RPMI8226 (cell line): ENCODE results near the gene FBXO31.
"Not testable (repeated sequence)": the region's sequence is repeated elsewhere in the genome, so short reads cannot be mapped to it uniquely, and the experiment has no call there.

Source experiments
- DNase-seq: peaks from one replicate; pipeline ENCODE4 v3.0.0-alpha.2; 2015

FBXO31 gene

DNA sequence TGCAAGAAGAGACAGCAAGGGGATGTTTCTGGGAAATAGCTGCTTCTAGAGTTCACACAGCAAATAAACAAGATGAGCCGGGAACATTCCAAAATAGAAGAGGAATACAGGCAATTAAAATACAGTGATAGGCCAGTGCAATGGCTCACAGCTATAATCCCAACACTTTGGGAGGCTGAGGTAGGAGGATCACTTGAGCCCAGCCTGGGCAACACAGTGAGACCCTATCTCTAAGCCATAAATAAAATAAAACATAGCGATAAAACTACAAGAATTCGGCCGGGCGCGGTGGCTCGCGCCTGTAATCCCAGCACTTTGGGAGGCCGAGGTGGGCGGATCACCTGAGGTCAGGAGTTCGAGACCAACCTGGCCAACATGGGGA lies 43.9 kb downstream of the FBXO31 start:
- not testable (repeated sequence) for DNase-seq

DNA sequence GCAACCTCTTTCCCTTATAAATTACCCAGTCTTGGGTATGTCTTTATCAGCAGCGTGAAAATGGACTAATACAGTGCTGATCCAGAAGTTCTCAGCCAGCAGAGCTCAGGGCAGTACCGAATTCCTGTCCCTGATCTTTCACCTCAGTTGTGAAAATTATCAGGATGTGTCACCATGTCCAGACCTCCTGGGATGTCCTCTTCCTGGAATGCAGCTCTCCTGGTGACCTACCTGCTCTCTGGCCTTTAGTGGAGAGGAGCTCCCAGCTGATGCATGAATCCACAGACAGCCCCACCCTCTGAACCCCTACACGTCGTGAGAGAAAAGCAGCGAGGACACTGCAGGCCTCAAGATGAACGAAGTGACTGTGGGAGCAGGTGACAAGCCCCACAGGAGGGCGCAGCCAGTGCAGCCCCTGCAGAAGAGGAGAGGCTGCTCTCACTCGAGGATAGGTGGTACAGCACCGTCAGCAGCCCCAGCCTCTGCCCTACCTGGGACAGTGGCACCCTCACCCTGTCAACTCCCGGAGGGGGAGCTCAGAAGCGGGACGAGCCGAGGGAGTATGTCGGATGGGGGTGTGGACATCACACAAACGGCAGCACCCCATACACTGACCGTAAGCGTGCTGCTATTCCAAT lies 44.4 kb downstream of the FBXO31 start:
- no peak for DNase-seq

DNA sequence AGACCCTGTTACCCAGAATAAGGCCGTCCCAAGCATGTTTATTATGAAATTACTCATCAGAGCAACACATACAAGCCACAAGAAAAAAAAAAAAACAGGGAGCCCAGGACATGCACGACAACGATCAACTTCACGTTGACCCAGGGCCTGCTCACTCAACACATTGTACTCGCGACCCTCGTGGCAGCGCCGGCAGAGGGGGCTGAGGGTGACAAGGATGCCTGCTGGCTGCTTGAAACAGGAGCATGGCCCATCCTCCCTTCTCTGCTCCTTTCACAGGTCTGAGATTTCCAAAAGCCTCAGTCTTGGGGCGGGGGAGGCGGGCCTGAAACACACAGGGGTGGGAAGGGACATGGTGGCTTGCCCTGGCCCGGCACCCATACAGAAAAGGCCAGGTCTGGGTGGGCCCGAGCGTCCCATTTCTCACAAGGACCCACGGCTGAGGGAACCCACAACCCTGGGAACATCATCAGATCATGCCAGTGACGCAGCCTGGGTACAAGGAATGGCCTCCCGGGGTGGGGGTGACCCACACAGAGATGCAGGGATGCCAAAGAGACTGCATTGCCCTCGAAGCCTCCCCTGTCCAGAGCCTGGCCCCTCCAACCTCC lies 45.3 kb downstream of the FBXO31 start:
- no peak for DNase-seq

DNA sequence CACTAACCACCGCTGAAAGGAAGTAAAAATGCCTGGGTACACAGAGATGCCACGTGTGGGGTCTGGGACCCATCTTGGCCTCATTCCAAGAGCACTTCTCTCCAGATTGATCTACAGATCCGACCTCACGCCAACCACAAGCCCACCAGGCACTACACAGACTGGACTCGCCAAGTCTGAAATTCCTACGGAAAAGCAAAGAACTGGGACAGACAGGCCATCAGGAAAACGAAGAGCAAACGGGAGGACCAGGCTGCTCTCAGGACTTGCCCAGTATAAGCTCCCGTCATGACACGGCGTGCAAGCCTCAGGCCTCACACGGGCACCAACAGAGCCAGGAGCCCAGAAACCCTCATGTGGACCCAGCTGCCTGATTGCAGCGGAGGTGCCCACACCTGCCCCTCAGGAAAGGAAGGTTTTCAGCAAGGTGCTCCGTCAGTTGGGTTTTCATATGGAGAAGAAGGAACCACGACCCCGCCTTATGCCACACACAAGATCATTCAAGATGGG lies 46.3 kb downstream of the FBXO31 start:
- DNase-seq, result no peak

DNA sequence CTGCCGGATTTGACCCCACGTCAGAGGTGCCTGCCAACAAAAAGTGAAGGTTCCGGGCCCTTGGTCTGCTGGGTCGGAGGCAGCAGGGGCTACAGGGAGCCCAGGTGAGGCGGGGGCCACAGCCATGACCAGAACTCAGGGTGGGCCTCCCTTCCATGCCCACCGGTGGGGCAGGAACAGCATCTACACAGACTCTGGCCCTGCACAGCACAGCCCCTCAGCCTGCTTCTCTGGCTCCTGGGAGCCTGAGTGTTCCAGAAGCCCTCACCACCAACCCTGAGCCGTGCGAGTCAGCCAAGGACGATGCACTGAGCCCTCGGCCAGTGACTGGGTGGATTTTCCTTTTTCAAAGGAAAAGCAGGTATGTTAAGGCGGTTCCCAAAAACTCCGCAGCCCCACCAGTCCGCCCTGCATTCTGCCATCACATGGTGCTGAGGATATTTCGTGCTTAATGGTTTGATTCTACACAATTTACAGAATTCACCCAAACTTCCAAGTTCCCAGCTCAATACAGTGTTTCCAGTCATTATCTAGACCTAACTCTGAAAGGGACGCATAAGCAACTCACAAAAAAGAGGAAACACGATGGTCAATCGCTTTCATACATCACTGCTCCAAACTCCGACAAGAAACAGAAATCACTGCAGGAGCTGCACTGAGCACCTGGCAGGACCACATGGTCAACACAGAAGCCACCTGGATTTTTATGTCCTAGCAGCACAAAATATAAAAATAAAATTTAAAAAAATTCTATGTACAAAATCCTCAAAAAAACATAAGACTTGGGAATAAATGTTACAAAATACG lies 46.9 kb downstream of the FBXO31 start:
- no peak for DNase-seq

DNA sequence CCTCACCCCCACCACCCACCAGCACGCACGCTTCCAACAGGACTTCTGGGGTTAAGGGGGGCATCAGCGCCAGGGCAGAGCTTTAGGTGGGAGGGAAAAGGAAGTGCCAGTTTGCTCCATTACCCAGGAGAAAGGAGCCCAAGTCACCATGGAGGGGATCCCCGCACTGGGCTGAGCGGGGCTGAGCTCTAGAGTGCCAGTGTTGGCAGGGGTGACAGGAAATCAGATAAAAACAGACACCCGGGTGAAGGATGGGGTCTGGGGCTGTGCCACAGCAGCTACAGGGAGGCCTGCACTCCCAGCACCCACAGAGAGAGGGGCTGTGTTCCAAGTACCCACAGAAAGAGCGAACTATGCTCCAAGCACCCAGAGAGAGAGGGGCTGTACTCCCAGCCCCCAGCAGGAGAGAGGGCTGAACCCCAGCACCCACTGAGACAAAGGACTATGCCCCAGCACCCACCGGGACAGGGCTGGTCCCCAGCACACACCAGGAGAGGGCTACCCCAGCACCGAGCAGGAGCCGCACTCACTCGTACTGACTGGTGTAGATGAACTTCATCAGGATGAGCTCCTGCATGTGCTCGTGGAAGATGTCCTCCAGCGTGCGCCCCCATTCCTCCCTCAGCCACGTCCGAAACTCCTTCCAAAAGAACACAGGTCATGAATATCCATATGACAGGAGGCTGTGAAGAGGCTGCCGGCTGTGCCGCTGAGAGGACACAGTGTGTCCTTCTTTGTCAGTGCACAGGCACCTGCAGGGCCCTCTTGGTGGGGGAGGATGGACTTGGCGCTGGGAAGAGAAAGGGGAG lies 47.7 kb downstream of the FBXO31 start:
- no peak for DNase-seq

DNA sequence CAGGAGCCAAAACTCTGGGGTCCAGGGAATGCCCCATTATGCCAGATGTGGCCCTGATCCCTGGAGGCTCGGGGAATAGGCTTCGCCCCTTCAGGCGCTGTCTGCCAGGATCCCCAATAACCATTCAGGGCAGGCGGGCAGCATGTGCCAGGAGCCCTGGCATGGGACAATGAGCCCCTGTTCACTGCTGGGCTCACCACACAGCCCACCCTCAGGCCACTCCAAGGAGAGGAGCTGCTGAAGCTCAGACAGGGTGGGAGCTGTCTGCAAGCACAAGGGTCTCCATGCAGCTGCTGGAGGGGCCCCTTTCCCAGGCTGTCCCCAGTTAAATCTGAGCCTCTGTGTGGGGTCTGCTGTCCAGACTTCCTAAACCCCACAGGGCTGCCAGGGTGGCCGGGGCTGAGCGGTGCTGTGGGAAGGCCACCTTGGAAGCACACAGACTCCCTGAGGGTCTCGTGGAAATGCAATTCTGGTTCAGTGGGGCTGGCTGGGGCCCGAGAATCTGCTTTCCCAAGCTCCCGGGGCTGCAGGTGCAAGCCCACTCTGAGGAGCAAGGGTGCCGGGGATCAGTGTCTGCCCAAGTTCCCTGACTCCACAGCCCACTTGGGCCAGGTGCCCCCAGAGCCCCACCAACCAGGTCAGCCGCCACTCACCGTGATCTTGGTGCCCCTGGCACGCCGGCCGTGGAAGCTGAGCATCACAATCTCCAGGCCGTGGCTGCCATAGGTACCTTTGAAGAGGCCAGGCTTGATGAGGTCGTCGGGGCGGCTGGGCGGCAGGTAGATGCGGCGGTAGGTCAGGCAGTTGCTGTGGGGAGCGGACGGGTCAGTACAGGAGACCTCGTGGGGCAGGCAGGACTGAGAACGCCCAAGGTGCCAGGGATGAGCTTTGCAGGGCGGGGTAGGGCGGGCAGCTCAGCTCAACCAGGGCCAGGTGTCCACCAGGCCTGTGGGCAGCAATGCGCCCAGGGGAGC lies 48.6 kb downstream of the FBXO31 start:
- no peak for DNase-seq

DNA sequence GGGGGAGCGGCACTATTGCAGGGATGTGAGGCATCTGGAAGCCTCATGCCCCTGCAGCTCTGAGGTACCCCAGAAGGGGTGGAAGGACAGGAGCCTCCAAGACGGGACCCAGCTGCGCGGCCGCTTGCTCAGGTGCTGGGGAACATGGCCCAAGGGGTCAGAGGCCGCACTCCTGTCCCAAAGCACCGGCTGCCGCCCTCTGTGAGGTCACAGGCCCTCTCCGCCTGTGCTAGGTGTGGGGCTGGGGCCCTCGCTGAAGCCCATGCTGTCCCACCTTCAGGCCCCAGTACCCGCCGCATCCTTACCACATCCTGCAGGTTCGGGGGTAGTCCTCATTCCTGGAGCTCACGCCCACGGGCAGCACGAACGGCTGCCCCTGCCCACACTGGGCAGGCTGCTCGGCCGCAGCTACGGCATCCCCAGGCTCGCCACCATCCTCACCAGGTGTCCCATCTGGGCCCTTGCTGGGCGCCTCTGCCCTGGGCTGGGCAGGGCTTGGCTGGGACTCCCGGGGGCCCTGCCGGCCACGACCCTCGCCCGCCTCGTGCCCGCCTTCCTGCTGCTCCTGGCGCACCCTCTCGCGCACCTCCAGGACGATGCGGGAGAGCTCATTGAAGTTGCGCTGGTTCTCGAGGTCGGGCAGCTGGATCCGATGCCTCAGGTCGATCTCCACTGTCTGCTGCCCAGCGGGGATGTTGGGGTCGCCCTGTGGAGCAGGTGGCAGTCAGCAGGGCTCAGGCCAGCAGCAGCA lies 49.8 kb downstream of the FBXO31 start:
- no peak for DNase-seq

DNA sequence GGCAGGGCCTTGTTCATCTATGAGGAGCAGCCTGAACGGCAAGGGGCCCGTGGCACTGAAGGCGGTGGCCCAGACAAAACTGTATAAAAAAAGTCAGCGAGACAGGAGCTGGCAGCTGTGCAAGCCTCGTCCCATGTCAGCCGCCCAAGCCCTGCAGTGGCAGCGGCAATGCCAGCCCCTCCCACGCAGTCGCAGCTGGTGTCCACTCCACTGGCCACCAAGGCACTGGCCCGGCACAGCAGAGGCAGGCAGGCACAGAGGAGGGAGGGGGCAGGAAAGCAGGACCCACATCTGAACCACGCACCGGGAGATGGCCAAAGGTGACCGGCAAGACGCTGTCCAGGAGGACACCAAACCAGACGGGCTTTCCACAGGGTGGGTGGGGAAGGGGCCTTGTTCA lies 50.5 kb downstream of the FBXO31 start:
- no peak for DNase-seq

DNA sequence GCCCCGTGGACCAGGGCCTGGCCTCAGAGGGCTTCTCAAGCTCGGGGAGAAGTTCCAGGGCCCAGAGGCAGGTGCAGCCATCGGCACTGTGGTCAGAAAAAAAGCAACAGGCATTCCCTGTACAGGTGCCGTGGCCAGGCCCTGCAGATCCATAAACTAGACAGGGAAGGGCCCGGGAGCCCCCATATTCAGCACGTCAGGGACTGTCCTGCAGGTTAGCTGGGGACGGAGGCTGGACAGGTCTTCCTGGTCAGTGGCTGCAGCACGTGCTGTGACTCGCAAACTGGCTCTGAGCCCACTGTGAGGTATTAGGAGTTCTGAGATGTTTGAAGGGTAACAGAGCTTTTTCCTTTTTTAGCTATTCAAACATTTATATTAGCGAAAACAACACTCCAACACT lies 51.4 kb downstream of the FBXO31 start:
- DNase-seq, result no peak

DNA sequence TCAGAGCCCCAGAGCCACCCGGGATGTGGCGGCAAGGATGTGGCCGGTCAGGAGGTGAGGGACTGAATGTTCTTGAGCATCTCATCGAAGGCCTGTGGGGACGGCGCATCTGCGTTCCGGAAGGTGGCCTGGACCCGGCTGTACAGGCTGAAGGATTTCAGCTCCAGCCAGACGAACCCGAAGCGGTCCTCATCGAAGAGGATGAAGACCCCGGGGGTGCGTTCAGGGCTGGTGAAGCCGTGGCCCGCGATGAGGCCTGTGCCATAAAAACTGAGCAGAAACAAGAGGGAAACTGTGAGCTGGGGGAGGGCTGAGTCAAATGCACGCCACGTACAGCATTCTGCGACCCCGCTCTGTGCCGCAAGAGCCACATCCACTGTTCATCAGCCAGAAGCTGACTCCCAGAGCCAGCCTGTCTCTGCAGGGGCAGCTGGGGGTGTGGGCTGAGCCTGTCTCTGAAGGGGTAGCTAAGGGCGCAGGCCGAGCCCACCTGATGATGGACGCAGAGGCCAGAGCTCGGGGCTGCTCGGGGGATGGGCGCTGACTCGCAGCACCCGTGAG lies 52.3 kb downstream of the FBXO31 start:
- no peak for DNase-seq

DNA sequence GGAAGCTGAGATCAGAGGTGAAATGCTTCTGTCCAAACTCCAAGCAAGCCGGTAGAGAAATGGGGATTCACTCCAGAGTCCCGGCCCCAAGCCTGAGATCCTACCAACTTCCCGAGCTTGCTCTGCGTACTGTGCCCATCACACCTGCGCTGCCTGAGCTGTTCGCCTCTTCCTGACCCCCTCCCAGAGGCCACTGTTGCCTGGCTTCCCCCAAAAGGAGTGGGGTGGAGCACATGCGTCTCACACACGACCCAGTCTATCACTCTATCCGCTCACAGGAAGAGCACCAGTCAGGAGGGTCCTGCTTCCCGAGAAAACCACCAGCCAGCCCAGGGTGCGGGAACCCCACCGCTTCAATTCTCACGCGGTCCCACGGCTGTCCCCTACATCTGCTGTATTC lies 52.9 kb downstream of the FBXO31 start:
- no peak for DNase-seq

DNA sequence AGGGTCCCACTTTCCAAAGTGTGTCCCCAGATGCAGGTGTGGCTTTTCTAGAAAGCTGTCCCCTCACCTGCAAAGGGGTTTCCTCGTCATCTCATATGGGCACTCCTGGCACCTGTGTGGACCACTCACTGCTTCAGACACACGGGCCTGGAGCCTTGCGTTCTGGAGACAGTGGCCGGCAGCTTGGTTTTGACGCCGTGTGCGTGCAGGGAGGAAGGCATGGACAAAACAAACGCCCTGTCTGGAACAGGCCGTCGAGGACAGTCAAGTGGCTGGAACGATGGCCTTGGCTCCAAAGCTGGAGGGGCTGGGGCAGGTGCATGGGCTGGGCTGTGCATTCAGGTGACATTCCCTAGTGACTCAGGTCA lies 53.3 kb downstream of the FBXO31 start:
- DNase-seq, result no peak

DNA sequence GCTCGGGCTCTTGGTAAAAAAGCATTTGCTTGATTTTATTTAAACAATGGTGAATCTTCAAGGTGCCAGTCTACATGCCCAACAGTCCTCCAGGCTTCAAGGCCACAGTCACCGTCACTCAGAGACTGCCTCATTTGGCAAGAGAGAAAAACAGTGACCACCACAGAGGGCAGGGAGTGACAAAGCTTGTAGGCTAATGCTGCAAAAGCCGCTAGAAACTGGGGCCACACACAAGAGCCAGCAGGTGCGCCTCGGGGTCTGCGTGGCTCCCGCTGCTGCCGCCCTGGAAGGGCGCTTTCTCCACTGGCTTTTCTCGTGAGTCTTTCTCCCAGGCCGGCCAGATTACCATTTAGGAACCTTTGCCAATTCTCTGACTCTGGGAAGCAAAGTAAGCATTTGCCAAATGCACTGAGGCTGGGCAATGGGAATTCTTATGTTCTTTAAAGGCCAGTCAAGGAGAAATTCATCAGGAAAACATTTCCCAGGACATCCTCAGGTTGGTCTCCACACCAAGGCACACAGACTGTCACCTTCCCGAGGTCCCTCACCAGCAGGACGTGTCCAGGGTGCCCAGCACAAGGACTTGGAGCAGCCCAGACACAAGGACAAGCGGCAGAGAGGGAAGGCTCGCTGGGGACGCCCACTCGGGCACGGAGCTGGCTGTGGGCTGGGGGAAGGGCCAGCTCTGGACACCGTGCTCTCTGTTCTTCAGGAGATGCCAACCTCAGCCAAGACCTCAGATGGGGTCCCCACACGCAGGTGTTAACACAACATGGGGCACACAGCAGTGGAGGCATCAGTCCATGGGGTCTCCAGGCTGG lies 53.9 kb downstream of the FBXO31 start:
- no peak for DNase-seq

DNA sequence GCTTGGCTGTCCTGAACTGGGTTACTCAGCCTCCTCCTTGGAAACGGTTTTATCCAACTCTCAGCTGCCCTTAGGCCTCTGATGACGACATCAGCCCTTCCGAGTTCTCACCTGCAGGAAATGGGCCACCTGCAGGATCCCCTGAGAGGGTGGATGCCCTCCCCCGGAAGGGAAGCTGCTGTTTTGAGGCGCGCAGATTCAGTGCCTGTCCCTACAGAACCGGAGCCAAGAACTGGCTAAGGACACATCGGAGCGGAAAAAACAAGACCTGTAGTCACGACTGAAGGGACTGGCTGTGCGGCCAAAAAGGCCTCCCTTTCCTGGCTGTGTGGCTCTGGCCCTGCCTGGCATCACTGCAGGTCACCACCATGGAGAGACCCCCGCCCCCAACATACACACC lies 54.7 kb downstream of the FBXO31 start:
- DNase-seq, result no peak

DNA sequence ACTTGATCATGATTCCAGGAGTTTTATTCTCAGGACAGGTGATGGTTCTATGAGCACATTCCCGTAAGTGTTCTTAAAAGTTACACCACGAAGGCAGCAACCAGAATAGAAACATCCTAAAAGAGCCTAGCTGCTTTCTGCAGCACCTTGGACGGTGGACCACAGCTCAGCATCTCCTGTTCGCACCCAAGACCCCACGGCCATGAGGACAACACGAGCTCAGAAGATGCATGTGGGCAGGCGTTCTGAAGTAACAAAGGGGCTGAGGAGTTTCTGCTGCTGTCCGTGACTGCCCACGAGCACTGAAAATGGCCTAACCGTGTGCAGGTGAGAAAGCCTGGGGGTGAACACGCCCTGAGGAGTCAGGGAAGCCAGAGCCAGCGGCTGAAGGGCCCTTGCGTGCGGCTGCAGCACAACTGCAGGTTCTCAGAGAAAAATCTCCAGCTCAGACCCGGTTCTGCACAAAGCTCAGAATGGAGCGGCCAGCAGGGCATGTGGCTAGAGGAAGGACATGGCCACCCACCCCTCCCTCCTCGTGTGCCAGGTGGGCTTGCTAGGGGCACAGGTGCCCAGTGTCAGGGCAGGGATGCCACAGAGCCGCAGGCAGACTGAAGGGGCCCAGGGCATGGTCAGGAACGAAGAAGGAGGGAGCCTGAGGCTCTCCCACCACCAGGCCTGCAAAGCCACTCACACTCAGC lies 55.6 kb downstream of the FBXO31 start:
- DNase-seq, result no peak

DNA sequence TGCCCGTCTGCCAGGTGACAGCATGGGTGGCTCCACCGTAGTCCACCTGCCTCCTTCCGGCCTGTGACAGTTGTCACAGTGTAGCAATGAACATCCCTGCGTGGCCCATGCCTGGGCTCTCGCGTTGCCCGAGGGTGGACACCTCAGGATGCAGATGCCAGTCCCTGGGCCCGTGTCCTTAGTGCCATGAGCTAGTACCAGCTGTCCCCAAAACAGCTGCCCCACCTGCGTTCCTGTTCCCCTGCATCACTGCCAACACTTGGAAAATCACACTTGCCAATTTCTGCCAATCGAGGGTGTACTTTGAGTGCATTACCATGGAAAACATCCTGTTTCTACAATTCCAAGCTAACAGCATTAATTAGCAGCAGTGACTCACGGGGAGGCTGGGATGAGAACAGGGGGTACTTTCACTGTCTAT lies 57.4 kb downstream of the FBXO31 start:
- DNase-seq, result no peak

DNA sequence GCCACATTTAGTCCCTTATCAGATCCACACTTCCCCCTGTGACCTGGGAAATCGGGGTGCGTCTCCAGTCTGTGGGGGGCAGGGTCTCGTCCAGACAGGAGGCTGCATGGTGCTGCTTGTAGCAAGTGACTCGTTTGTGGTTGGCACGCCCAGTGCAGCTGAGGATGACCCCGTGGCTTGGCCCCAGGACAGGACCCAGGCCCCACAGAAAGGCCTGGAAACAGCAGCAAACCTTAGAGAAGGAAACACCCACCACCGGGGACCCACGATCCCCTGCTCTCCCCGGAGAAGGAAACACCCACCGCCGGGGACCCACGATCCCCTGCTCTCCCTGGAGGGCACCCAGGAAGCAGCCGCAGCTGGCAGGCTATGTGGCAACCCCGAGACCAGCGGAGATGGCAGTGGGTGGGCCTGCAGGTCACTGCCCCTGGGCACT lies 58.1 kb downstream of the FBXO31 start:
- no peak for DNase-seq
